ENCODE measurements around the gene ZNF438.

ZNF438 gene

DNA sequence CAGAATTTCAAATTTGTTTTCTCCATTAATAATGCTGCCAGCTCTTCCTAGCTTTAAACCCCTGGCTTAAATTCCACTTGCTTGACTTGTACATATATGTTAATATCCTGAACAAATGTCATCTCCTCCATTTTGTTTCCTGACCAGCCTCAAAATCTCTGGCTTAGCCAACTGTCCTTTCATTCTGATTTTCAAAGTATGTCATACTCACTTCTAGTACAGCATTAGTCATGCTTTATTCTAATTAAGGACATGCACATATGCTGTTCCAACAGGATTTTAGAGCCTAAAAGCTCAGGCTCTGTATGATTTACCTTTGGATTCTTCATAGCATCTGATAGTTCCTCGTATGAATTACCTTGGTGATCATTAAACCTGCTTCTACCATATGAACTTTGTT is 158.3 kb downstream of the ZNF438 start:
- no peak for DNase-seq

- no peak for DNase-seq
Measured at GRCh38 chr10:30870896-30871295, 160.8 kb downstream of the ZNF438 start.

DNA sequence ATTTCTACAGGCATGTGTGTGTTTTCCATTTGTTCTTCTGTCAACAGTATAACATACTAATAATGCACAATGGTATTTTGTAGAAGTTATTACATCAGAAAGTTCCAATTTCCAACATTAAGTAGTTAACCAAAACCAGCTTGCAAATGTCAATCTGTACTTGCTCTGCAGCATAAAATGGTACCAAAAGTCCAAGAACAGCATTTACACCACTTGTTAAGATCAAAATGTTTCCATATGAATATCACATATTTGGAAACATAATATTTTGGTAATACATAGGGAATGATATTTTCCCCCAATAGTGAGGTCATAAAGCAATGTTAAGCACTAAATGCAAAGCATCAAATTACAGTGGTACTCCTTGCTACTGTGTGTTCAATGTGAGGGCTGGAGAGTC is 162.1 kb downstream of the ZNF438 start:
- no peak for DNase-seq

DNA sequence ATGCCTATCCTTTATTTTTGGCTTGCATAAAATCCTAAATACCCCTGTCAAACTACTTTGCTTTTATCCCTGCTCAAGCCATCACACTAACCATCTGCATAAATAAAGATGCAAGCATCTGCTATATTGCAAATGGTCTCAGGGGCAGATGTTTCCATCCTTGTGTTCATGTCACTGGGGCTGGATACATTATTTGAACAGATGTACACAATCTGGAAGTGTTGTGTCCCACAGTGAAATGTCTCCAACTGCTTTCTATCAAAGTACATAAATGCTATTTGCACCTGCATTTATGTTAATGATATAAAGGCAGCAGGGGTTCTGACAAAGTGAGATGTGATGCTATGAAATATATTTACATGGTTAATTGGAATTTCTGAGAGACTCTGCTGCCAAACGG is 163.1 kb downstream of the ZNF438 start:
- no peak for DNase-seq

DNA sequence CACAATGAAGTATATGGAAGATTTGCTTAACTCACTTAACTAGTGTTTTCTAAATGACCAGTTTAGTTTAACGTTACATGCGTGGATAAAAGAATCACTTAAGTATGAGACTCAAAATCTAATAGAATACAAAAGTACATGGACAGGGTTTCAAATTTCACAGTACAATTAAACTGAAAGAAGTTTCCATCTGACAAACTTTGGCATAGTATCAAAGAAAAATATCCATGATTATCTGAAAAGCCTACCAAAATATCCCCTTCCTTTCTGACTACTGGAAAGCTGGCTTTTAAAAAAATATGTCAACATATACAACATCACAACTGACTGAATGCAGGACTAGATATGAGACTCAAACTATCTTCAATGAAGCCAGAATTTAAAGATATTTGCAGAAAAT is 164.8 kb downstream of the ZNF438 start:
- no peak for DNase-seq

DNA sequence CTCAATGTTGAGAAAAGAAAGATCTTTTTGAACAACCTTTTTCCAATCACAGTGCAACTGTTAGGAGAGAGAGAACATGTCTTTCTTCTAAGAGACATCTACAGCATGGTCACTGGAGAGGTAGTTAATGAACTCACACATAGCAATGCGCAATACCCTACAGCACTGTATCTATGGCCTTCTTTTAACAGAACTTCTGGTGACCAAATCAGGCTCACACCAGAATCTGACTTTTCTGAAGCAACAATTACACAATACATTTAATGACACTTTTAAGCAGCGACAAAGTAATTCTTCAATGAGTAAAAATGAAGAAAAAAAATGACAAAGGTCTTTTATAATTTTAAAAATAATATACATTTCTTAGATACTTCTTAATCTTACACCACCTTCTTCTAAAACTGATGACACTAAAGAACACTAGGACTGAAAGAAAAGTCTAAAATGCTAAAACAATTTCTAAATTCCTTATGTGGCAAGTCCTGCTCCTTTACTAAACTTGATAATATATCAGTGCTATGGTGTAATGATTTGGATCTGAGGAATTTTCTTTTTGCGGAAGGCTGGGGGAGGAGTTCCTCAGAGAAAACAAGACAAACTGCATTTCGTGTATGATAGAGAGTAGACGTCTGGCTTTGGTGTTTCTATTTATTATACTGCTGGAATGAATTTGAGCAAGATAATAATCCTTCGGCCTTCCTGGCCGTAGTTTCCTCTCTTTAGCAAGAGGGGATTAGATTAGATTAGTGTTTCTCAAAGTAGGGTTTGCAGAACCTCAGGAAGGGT is 166.3 kb downstream of the ZNF438 start:
- DNase-seq, result peak; percentile 55 to 67

GRCh38 chr10:30863516-30864210 is 168.0 kb downstream of the ZNF438 start:
- DNase-seq, result no peak

DNA sequence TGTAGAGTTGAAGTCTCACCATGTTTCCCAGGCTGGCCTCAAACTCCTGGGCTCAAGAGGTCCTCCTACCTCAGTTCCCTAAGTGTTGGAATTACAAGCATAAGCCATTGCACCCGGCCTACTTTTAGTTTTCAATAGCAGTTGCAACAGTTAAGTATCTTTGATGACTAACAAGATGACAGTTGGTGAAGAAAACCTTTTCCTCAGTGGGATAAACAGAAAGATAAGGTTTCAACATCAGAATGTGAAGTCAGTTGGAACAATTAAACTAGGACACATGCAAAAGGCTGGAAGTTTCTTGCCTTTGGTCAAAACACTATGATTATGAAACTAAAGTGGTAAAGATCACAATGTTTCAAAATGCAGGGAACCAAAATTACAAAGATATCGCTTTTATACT is 169.2 kb downstream of the ZNF438 start:
- DNase-seq, result peak; percentile 89 to 91

- no peak for DNase-seq
Measured at GRCh38 chr10:30861976-30862375, 169.7 kb downstream of the ZNF438 start.

GRCh38 chr10:30861221-30861620 is 170.4 kb downstream of the ZNF438 start:
- peak; percentile 44 to 61 for DNase-seq

- no peak for DNase-seq
Measured at GRCh38 chr10:30858499-30858898, 173.2 kb downstream of the ZNF438 start.

- DNase-seq, result peak; percentile 97
Measured at GRCh38 chr10:30857803-30858202, 173.9 kb downstream of the ZNF438 start.

GRCh38 chr10:30855131-30855530 is 176.5 kb downstream of the ZNF438 start:
- DNase-seq, result no peak

DNA sequence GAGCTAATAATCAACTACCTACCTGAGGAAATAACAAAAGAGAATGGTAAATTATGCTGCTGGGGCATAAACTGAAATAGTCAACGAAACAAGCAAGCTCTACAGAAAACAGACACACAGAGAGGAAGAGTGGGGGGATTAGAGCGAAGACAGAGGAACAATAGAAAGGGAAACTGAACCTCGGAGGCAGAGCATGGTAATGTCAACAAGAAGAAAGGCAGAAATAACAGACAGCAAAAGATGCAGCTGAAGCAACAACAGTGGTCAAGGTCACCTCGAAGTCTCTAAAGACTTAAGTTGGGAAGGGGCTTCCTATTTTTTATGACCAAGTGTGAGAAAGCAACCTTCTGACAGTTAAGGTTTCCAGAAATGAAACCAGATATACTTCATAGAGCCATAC is 177.0 kb downstream of the ZNF438 start:
- no peak for DNase-seq

DNA sequence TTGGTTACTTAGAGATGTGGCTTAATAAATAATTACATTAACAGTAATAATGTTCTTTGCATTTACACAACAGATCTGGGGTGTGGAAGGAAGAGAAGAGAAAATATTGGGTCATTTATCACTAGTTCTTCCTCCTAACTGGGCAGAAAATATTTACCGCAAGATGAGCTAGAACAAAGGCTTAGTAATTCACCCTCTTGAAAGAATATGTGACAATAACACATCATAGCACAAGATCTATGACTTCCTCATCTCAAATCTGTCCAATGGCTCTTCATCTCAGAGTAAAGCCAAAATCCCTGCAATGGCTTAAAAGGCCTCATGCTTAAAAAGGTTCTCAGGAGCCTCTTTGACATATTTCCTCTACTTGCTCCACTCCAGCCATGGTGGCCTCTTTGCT is 178.6 kb downstream of the ZNF438 start:
- DNase-seq, result no peak

- DNase-seq, result no peak
Measured at GRCh38 chr10:30850776-30851175, 180.9 kb downstream of the ZNF438 start.

DNA sequence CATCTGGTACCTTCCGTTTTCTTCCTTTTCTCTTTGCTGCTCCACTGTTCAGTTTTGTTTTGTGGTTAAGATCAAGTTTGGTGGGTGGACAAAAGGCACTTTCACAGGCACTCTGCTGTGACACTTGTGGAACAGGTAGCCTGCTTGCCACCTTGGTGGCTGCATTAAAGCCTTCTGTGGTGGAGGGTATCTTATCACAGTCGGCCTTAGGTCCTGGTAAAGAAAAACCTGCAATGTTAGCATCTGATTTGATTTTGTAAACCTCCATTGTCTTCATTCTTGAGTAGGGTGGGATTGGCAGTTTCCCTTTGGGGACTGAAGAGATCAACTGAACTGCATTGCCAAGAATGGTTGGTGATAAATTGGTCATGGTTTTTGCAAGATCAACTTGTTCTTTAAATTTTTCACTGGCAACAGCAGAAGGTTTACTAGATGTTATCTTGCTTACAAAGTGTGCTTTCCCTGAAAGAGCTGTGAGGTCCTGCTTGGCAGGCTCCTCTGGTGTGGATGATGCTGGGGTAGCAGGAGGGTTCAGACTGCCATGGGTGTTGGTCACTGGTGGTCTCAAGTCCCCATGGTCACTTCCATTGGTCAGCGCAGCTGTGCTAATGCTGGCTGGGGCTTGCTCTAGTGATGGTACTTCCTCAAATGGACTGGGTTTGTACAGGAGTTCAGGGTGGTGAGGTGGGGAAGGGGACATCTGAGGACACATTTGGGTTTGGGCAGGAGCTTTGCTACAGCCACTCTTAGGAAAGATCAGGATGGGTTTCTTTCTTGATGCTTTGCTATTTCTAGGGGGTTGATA is 182.2 kb downstream of the ZNF438 start:
- DNase-seq, result no peak

GRCh38 chr10:30848396-30849032 is 183.2 kb downstream of the ZNF438 start:
- no peak for DNase-seq

GRCh38 chr10:30847642-30848041 is 184.0 kb downstream of the ZNF438 start:
- DNase-seq, result no peak

GRCh38 chr10:30847199-30847598 is 184.5 kb downstream of the ZNF438 start:
- no peak for DNase-seq

DNA sequence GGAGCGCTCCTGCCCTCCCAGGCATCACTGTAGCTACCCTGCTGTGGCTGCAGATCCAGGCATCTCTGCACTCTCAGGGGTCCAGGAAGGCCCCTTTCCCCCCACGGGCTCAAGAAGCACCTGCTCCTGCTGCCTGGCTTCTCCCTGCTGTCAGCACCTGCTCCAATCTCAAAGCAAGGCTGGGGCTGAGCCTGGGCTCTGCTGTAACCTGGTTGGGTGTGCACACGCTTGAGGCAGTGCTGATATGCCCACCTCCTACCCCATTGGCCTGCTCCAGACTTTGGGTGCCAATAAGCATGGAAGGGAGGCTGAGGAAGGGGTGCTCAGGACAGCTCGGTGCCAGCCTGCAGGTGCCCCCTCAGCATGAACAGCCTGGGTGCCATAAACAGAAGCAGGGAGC is 185.0 kb downstream of the ZNF438 start:
- DNase-seq, result no peak

GRCh38 chr10:30842894-30843293 is 188.8 kb downstream of the ZNF438 start:
- no peak for DNase-seq

- DNase-seq, result no peak
Measured at GRCh38 chr10:30842185-30842584, 189.5 kb downstream of the ZNF438 start.

Measured in AML-193 (cell line).